Measurements from ENCODE around the gene IGF1.

Gene IGF1

DNA sequence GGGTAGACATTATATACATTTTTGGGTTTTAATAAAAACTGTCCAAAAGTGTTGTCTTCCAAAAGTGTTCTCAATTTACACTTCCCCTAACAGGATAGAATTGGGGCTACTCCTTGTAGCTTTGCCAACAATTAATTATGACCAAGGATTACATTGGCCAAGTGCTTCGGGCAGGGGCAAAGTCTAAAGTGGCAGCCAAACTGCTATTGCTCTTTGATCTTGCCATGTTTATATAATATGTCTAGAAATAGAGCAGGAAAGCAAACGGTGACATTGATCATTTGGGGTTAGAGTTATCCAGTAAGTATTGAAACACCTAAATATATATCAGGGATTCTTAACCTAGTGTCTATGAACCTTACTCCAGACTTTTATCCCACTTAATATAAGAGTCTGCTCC, 31.2 kb upstream of the IGF1 start:
- Histone ChIP-seq H3K79me2 (ENCODE audit: control insufficient read depth, insufficient read depth, low read length, unreplicated experiment) (no peaks in the 10 kb centered on the region), H2AFZ (ENCODE audit: low read length, unreplicated experiment) (no peak overlapping the region), H3K27ac (ENCODE audit: low read depth, low read length) (no peak overlapping the region), H3K36me3 (ENCODE audit: insufficient read depth, low read length) (no peaks in the 10 kb centered on the region), H3K4me1 (ENCODE audit: control insufficient read depth, insufficient read depth, low read length, unreplicated experiment) (no peaks in the 10 kb centered on the region), H3K27me3 (ENCODE audit: insufficient read depth, low read length) (no peaks in the 10 kb centered on the region), H3K4me3 (ENCODE audit: low read depth, low read length) (no peak overlapping the region)

DNA sequence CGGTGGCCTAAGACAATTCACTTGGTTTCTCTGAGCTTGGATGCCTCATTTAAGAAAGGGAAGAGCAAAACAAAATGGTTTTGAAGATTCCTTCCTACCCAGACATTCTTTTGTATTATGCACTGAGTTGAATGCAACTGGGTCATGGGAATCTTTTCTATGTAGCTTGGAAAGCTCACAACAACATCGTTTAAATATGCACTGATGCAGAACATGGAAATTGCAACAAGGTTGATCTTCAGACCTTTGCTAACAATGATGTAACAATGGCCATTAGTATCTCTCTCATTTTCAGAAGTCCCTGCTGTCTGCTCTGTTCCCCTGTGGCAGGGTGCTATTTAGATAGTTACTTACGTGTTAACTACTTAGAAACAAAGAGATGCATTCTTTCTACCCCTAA, 30.1 kb upstream of the IGF1 start:
- Histone ChIP-seq H2AFZ (ENCODE audit: low read length, unreplicated experiment) (no peak overlapping the region), H3K27me3 (ENCODE audit: insufficient read depth, low read length) (no peaks in the 10 kb centered on the region)

DNA sequence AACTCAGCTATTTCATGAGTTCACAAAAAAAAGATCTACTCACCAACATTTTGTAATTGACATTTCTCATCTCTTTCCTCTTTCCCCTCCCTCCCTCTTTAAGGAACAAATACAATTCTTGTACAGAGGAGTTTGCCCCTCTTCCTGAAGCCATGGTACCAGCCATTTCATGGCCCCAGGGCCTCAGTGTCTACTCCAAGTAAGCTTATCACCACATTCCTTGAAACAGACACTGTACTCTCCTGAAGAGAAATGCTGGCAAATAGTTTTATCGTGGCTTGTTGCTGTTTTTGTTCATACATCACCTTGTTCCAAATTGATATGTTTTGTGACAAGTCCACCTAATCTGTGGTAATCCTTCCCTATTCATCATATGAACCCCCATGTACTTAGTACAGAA, 29.7 kb upstream of the IGF1 start:
- no peaks in the 10 kb centered on the region for H3K79me2 ChIP-seq (ENCODE audit: control insufficient read depth, insufficient read depth, low read length, unreplicated experiment)
- H3K27ac ChIP-seq (ENCODE audit: low read depth, low read length), result no peak overlapping the region
- no peaks in the 10 kb centered on the region for H3K27me3 ChIP-seq (ENCODE audit: insufficient read depth, low read length)
- no peak overlapping the region for H3K4me3 ChIP-seq (ENCODE audit: low read depth, low read length)
- H2AFZ ChIP-seq (ENCODE audit: low read length, unreplicated experiment), result no peak overlapping the region
- no peaks in the 10 kb centered on the region for H3K4me1 ChIP-seq (ENCODE audit: control insufficient read depth, insufficient read depth, low read length, unreplicated experiment)
- H3K36me3 ChIP-seq (ENCODE audit: insufficient read depth, low read length), result no peaks in the 10 kb centered on the region

More for the DNA sequence above, 30.1 kb upstream of the IGF1 start:
- H3K36me3 ChIP-seq (ENCODE audit: insufficient read depth, low read length), result no peaks in the 10 kb centered on the region
- H3K4me1 ChIP-seq (ENCODE audit: control insufficient read depth, insufficient read depth, low read length, unreplicated experiment), result no peaks in the 10 kb centered on the region
- H3K27ac ChIP-seq (ENCODE audit: low read depth, low read length), result no peak overlapping the region
- H3K4me3 ChIP-seq (ENCODE audit: low read depth, low read length), result no peak overlapping the region
- H3K79me2 ChIP-seq (ENCODE audit: control insufficient read depth, insufficient read depth, low read length, unreplicated experiment), result no peaks in the 10 kb centered on the region

DNA sequence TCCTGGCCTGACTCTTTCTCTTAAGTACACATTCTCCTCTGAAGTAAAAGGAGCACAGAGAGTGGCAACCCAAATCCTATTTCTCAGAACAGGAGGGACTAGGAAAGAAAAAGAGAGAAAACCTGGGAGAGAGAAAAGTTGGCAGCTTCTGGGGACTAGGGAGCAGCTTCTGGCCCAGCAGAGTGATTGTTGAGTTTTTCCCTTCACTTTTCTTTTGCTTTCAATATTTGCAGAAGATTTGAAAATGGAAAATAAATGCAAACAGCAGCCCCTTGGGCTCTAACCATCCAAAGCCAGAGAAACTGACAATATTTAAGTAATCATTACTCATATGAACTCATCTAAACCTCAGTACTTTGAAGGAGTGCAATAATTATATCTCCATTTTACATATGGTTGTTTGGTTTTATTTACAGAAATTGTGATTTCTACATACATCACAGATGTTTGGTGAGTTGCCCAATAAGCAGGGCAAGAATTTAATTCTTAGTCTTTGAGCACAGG, 28.8 kb upstream of the IGF1 start:
- Histone ChIP-seq H3K27me3 (ENCODE audit: insufficient read depth, low read length) (no peaks in the 10 kb centered on the region), H3K4me3 (ENCODE audit: low read depth, low read length) (no peak overlapping the region), H3K79me2 (ENCODE audit: control insufficient read depth, insufficient read depth, low read length, unreplicated experiment) (no peaks in the 10 kb centered on the region), H2AFZ (ENCODE audit: low read length, unreplicated experiment) (no peak overlapping the region), H3K36me3 (ENCODE audit: insufficient read depth, low read length) (no peaks in the 10 kb centered on the region), H3K4me1 (ENCODE audit: control insufficient read depth, insufficient read depth, low read length, unreplicated experiment) (no peaks in the 10 kb centered on the region), H3K27ac (ENCODE audit: low read depth, low read length) (no peak overlapping the region)

DNA sequence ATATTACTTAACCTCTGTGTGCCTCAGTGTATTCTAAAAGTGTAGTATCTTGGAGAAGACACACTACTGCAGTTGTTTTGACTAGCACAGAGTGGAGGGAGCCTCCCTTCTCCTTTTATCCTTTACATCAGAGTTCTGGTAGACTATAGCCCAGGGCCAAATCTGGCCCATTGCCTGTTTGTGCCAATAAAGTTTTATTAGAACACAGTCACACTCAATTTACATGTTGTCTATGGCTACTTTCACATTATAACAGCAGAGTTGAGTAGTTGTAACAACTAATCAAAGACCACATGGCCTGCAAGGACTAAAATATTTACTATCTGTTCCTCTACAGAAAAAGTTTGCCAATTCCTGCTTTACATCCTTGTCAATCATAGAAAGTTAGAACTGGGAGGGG, 27.7 kb upstream of the IGF1 start:
- no peak overlapping the region for H2AFZ ChIP-seq (ENCODE audit: low read length, unreplicated experiment)
- no peaks in the 10 kb centered on the region for H3K79me2 ChIP-seq (ENCODE audit: control insufficient read depth, insufficient read depth, low read length, unreplicated experiment)
- H3K36me3 ChIP-seq (ENCODE audit: insufficient read depth, low read length), result no peaks in the 10 kb centered on the region
- no peaks in the 10 kb centered on the region for H3K27me3 ChIP-seq (ENCODE audit: insufficient read depth, low read length)
- no peak overlapping the region for H3K4me3 ChIP-seq (ENCODE audit: low read depth, low read length)
- no peaks in the 10 kb centered on the region for H3K4me1 ChIP-seq (ENCODE audit: control insufficient read depth, insufficient read depth, low read length, unreplicated experiment)
- H3K27ac ChIP-seq (ENCODE audit: low read depth, low read length), result no peak overlapping the region

DNA sequence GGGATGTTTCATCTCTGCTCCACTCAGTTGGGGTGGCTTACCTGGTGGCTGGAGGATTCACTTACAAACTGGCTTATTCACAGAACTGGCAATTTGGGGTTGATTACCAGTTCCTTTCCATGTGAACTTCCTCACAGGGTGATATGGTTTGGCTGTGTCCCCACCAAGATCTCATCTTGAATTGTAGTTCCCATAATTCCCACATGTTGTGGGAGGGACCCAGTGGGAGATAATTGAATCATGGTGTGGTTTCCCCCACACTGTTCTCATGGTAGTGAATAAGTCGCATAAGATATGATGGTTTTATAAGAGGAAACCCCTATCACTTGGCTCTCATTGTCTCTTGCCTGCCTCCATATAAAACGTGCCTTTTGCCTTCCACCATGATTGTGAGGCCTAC, 26.9 kb upstream of the IGF1 start:
- H2AFZ ChIP-seq (ENCODE audit: low read length, unreplicated experiment), result no peak overlapping the region
- no peaks in the 10 kb centered on the region for H3K36me3 ChIP-seq (ENCODE audit: insufficient read depth, low read length)
- H3K27ac ChIP-seq (ENCODE audit: low read depth, low read length), result no peak overlapping the region
- H3K4me3 ChIP-seq (ENCODE audit: low read depth, low read length), result no peak overlapping the region
- no peaks in the 10 kb centered on the region for H3K4me1 ChIP-seq (ENCODE audit: control insufficient read depth, insufficient read depth, low read length, unreplicated experiment)
- H3K27me3 ChIP-seq (ENCODE audit: insufficient read depth, low read length), result peaks cover 2% of the 10 kb centered on the region; the same call in 1 of the 2 replicates
- H3K79me2 ChIP-seq (ENCODE audit: control insufficient read depth, insufficient read depth, low read length, unreplicated experiment), result no peaks in the 10 kb centered on the region

DNA sequence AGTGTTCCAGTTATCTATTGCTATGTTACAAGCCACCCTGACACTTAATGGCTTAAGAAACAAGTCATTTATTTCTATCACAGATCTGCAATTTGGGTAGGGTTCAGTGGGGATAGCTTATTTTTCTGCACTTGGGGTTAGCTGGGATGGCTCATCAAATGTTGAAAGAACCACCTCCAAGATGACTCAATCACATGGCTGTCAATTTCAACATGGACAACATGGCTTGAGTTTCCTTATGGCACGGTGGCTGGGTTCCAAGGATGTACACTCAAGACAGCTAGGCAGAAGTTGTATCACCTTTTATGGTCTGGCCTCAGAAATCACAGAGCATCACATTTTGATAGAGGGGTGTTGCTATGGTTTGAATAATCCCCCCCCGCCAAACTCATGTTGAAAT, 24.5 kb upstream of the IGF1 start:
- Histone ChIP-seq H3K4me1 (ENCODE audit: control insufficient read depth, insufficient read depth, low read length, unreplicated experiment) (no peaks in the 10 kb centered on the region), H2AFZ (ENCODE audit: low read length, unreplicated experiment) (no peak overlapping the region), H3K79me2 (ENCODE audit: control insufficient read depth, insufficient read depth, low read length, unreplicated experiment) (no peaks in the 10 kb centered on the region), H3K27me3 (ENCODE audit: insufficient read depth, low read length) (peaks cover 8% of the 10 kb centered on the region; the same call in 1 of the 2 replicates), H3K27ac (ENCODE audit: low read depth, low read length) (no peak overlapping the region), H3K4me3 (ENCODE audit: low read depth, low read length) (no peak overlapping the region), H3K36me3 (ENCODE audit: insufficient read depth, low read length) (no peaks in the 10 kb centered on the region)

DNA sequence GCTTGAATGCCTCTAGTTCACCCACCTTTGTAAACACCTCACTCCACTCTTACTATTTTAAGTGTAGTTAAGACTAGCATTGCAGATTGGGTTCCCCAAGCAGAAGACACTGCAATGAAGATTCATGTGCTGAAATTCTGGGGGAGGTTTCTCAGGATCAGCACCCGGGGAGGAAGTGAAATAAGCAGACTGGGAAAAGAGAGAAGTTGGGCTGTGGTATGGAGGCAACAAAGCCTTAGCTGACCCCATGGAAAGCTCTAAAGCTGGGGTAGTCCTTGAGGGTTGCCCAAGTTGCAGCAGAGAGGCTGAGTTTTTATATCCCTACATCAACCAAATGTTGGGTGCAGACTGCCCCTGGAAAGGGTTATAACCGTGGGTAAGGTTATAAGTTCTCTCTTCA, 23.9 kb upstream of the IGF1 start:
- no peaks in the 10 kb centered on the region for H3K4me1 ChIP-seq (ENCODE audit: control insufficient read depth, insufficient read depth, low read length, unreplicated experiment)
- H3K27ac ChIP-seq (ENCODE audit: low read depth, low read length), result no peak overlapping the region
- H2AFZ ChIP-seq (ENCODE audit: low read length, unreplicated experiment), result no peak overlapping the region
- H3K4me3 ChIP-seq (ENCODE audit: low read depth, low read length), result no peak overlapping the region
- H3K36me3 ChIP-seq (ENCODE audit: insufficient read depth, low read length), result no peaks in the 10 kb centered on the region
- no peaks in the 10 kb centered on the region for H3K79me2 ChIP-seq (ENCODE audit: control insufficient read depth, insufficient read depth, low read length, unreplicated experiment)
- peaks cover 8% of the 10 kb centered on the region; the same call in 1 of the 2 replicates for H3K27me3 ChIP-seq (ENCODE audit: insufficient read depth, low read length)

DNA sequence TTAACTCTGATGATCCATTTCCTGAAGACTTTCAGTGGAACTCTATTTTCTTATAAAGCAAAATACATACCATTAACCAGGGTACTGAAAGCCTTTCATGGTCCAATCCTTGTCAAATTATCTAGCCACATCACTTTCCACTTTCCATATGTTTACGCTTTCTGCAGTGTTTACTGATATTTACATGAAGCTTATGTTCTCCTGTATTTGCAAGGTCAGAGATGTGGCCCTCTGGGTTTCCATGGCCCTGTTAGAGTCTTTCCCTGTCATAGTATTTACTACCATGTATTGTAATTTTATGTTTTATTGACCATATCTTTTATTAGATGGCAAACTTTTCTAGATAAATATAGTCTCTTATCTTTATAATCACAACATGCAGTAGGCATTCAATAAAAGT, 23.5 kb upstream of the IGF1 start:
- no peak overlapping the region for H3K4me3 ChIP-seq (ENCODE audit: low read depth, low read length)
- no peaks in the 10 kb centered on the region for H3K79me2 ChIP-seq (ENCODE audit: control insufficient read depth, insufficient read depth, low read length, unreplicated experiment)
- no peak overlapping the region for H3K27ac ChIP-seq (ENCODE audit: low read depth, low read length)
- H3K27me3 ChIP-seq (ENCODE audit: insufficient read depth, low read length), result peaks cover 8% of the 10 kb centered on the region; the same call in 1 of the 2 replicates
- no peaks in the 10 kb centered on the region for H3K4me1 ChIP-seq (ENCODE audit: control insufficient read depth, insufficient read depth, low read length, unreplicated experiment)
- H3K36me3 ChIP-seq (ENCODE audit: insufficient read depth, low read length), result no peaks in the 10 kb centered on the region
- H2AFZ ChIP-seq (ENCODE audit: low read length, unreplicated experiment), result no peak overlapping the region

DNA sequence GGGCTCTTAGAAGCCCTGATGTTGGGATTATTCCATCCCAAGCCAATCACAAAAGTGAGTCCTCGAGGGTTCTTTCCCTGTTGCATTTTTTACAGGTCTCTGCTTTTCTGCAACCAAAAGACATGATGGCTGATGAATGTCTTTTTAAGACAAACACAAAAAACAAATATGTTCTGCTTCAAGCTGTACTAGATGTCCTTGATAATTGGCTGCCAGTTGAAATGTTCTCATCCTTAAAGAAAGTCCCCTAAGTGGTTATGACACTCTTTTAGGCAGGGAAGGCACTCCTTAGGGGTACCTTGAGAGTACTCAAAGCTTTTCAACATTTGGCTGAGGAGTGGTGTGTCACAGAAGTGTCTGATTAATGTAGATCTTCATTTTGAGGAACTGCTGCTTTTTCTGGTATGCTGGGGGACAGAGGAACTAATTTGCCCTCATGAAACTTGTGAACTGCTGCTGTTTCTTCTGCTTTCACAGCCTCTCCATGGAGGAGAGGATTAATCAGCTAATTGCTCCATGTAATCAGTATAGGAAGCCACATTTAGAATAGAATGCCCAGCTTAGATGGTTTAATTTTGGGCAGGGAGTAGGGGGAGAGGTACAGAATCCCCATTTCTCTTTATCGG, 22.8 kb upstream of the IGF1 start:
- Histone ChIP-seq H3K27ac (ENCODE audit: low read depth, low read length) (no peak overlapping the region), H3K36me3 (ENCODE audit: insufficient read depth, low read length) (no peaks in the 10 kb centered on the region), H2AFZ (ENCODE audit: low read length, unreplicated experiment) (no peak overlapping the region), H3K4me1 (ENCODE audit: control insufficient read depth, insufficient read depth, low read length, unreplicated experiment) (no peaks in the 10 kb centered on the region), H3K4me3 (ENCODE audit: low read depth, low read length) (no peak overlapping the region), H3K27me3 (ENCODE audit: insufficient read depth, low read length) (peaks cover 8% of the 10 kb centered on the region; the same call in 1 of the 2 replicates), H3K79me2 (ENCODE audit: control insufficient read depth, insufficient read depth, low read length, unreplicated experiment) (no peaks in the 10 kb centered on the region)

DNA sequence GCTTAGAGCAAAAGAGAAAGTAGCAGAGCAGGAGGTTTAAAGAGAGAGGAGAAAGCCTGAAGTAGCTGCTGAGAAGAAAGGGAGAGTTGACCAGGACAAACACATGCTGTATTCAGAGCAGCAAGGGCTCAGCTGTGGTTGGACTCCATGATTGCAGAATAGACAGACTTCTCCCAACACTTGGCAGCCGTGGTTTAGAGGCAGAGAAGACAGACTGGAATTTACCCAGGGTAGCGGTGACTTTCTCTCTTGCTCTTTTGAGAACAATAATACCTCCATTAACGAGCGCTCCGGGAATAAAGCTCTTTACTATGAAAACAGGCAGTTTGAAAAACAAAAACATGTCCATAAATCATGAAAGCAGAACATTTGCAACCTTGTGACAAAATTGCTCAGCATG, 21.4 kb upstream of the IGF1 start:
- Histone ChIP-seq H3K27ac (ENCODE audit: low read depth, low read length) (no peak overlapping the region), H3K79me2 (ENCODE audit: control insufficient read depth, insufficient read depth, low read length, unreplicated experiment) (no peaks in the 10 kb centered on the region), H3K4me3 (ENCODE audit: low read depth, low read length) (no peak overlapping the region), H3K4me1 (ENCODE audit: control insufficient read depth, insufficient read depth, low read length, unreplicated experiment) (no peaks in the 10 kb centered on the region), H3K27me3 (ENCODE audit: insufficient read depth, low read length) (peaks cover 8% of the 10 kb centered on the region; the same call in 1 of the 2 replicates), H2AFZ (ENCODE audit: low read length, unreplicated experiment) (no peak overlapping the region), H3K36me3 (ENCODE audit: insufficient read depth, low read length) (no peaks in the 10 kb centered on the region)

All from ACC112 (cell line).